C4-2B (cell line): ENCODE results near the gene PPP2R5E.

ENCODE experiments used
- H3K27ac ChIP-seq: fragments of 450-650 bp; 2 replicates; pipeline ENCODE4 v1.5.1; 2017
- ZFX ChIP-seq: fragments of 450-650 bp; IDR thresholded peaks from 2 replicates; pipeline ENCODE4 v1.6.1; 2017
- TF ChIP-seq, protein P1 (sequence below): fragments of 450-650 bp; conservative IDR thresholded peaks from 2 replicates; pipeline ENCODE4 v1.5.1; 2017; ENCODE audit warnings: mild to moderate bottlenecking

Gene PPP2R5E

DNA sequence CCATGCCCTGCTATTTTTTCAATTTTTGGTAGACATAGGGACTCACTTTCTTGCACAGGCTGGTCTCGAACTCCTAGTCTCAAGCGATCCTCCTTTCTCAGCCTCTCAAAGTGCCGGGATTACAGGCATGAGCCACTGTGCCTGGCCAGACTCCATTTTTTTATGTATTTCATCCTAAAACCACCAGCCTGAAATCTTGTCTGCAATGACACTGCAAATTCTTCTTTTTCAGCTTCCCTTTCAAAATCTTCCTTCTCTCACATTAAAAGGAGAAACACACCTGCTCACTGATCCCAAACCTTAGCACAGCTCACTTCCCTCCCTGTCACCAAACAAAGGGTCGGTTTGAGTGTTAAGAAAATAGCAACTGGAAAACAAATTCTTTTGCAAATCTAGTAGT lies 62.6 kb downstream of the PPP2R5E start:
- no peak for TF ChIP-seq ZFX
- TF ChIP-seq, protein P1, sequence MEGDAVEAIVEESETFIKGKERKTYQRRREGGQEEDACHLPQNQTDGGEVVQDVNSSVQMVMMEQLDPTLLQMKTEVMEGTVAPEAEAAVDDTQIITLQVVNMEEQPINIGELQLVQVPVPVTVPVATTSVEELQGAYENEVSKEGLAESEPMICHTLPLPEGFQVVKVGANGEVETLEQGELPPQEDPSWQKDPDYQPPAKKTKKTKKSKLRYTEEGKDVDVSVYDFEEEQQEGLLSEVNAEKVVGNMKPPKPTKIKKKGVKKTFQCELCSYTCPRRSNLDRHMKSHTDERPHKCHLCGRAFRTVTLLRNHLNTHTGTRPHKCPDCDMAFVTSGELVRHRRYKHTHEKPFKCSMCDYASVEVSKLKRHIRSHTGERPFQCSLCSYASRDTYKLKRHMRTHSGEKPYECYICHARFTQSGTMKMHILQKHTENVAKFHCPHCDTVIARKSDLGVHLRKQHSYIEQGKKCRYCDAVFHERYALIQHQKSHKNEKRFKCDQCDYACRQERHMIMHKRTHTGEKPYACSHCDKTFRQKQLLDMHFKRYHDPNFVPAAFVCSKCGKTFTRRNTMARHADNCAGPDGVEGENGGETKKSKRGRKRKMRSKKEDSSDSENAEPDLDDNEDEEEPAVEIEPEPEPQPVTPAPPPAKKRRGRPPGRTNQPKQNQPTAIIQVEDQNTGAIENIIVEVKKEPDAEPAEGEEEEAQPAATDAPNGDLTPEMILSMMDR, result no peak
- H3K27ac ChIP-seq, result no peak overlapping the region

DNA sequence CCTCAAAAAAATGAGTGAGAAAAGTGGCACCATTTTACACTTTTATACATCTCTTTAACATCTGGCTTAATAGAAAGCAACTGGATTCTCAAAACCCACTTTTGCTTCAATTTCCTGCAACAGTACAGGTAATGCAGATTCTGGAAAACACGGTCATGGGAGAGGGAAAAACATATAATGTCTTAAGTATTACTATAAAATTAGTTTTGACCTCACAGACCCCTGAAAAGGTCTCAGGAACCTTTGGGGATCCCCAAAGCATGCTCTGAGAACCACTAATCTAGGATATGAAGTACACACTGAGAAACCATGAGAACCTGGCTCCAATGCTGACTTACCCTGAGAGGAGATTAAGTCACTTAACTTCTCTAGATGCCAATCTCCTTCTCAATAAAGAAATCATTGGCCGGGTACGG lies 64.7 kb downstream of the PPP2R5E start:
- TF ChIP-seq, protein P1, result no peak
- no peak for TF ChIP-seq ZFX
- no peak overlapping the region for H3K27ac ChIP-seq

DNA sequence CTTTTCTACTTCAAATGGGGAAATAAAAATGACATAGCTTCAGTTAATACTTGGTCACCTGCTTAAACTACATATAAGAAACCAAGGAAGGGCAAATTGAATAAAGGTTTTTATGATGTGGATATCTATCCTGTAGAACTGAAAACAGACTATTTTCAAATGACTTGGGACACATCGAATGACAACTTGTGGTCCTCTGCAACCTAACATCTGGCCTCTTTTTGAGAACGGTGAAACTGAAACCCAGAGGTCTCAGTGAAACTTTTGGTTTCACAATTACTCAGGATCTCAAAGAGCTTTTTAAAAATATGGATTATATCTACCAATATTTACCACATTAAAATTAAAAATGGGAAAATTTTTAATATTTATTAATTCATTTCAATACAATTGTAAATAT lies 65.2 kb downstream of the PPP2R5E start:
- H3K27ac ChIP-seq, result no peak overlapping the region
- TF ChIP-seq ZFX, result no peak
- TF ChIP-seq, protein P1, result no peak

DNA sequence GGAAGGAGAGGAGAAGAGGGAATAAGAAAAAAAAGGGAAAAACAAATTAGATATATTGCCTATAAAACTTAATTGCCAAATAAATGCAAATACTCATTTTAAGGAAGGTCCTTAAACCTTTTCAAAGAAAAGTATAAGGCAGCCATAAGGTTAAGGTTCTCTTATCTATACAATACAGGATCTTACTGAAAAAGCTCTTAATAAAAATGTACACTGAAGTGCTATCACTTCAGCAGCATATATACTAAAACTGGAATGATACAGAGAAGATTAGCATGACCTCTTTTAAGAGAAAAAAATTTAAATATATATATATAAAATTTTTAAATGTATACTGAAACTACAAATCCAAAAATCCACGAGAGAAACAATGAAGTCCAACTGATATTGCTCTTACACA lies 65.6 kb downstream of the PPP2R5E start:
- no peak for TF ChIP-seq ZFX
- TF ChIP-seq, protein P1, result no peak
- H3K27ac ChIP-seq, result no peak overlapping the region

DNA sequence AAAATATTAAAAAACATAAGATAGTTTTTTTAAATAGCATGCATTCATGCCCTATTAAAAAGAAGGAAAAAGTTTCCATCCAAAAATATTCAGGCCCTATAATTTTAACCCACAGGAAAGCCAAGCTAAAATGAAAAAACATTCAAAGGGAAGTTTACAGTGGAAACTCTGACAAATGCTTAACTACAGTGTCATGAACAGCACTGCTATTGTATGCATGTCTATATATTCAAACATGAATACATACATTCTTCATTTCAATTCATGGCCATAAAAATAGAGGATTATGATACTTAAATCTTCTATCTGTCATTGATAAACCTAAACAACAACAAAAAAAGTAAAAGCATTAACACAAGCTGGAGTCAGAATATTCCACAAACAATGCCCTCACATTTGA lies 67.4 kb downstream of the PPP2R5E start:
- TF ChIP-seq ZFX, result no peak
- TF ChIP-seq, protein P1, result no peak
- no peak overlapping the region for H3K27ac ChIP-seq

DNA sequence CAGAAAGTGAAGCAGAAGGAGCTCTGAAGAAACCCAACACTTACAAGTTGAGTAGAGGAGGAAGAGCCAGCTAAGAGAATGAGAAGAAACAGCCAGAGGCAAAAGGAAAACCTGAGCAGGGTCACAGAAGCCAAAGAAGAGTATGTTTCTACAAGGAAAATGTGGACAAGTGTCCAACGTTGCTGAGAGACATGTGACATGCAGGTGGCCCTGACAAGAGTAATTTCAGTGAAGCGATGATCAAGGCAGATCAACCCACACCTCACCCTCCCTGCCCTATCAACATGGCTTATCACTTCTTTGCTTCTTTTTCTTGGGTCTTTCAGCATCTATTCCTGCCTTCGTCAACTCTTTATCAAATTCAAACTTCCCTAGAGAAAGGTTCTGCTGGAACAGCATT lies 68.3 kb downstream of the PPP2R5E start:
- TF ChIP-seq, protein P1, result no peak
- TF ChIP-seq ZFX, result no peak
- H3K27ac ChIP-seq, result no peak overlapping the region

DNA sequence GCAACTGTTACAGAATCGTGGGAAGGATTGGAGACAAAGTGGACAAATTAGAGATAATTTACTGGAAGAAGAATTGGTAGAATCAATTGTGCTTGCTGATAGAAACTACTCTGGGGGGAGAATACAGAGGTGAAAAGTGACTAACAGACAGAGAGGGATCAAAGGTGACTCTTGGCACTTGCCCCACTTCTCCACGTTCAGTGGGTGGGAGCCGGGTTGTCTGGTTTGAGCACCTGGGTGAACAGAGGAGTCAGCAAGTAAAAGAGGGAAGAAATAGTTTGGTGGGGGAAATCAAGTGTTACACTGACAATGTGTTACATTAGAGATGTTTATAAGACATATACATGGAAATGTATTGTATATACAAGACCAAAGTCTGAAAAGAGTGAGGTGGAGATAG lies 69.1 kb downstream of the PPP2R5E start:
- TF ChIP-seq ZFX, result no peak
- TF ChIP-seq, protein P1, result no peak

More for the DNA sequence above, 69.1 kb downstream of the PPP2R5E start:
- no peak overlapping the region for H3K27ac ChIP-seq
